Activated T-cell treated with anti-CD3 and anti-CD28 coated beads, Interleukin-2, amount 50 U/mL, for 1 hour (primary cell): ENCODE results near the gene SLC41A3.
"Not testable (repeated sequence)": the region's sequence is repeated elsewhere in the genome, so short reads cannot be mapped to it uniquely, and the experiment has no call there.

Source experiments
- DNase-seq: peaks from one replicate; pipeline ENCODE4 v3.0.0-alpha.2; 2020

SLC41A3 gene

DNA sequence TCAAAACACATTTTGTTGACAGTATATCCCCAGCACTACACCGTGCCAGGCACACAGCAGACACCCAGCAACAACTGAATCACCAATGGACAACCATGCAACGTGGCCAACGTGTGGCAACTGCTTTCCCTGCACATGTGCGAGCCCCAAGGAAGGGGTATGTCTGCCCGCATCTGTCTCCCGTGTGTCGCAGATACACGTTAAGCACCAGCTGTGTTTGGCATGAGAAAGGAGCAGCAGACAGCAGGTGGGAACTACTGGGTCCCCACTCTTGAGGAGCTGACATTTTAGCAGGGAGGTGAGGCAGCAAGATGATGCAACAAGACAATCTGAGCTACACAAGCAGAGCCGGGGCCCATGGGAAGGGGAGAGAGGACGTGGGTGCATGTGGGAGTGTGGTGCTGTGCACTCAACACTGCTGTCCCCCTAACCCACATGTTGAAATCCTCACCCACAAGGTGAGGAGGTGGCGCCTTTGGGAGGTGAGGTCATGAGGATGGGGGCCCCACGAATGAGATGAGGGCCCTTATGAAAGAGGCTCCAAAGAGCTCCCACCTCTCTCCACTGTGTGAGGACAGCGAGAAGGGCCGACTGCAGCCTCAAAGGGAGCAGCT lies 58.7 kb downstream of the SLC41A3 start:
- DNase-seq = no peak

DNA sequence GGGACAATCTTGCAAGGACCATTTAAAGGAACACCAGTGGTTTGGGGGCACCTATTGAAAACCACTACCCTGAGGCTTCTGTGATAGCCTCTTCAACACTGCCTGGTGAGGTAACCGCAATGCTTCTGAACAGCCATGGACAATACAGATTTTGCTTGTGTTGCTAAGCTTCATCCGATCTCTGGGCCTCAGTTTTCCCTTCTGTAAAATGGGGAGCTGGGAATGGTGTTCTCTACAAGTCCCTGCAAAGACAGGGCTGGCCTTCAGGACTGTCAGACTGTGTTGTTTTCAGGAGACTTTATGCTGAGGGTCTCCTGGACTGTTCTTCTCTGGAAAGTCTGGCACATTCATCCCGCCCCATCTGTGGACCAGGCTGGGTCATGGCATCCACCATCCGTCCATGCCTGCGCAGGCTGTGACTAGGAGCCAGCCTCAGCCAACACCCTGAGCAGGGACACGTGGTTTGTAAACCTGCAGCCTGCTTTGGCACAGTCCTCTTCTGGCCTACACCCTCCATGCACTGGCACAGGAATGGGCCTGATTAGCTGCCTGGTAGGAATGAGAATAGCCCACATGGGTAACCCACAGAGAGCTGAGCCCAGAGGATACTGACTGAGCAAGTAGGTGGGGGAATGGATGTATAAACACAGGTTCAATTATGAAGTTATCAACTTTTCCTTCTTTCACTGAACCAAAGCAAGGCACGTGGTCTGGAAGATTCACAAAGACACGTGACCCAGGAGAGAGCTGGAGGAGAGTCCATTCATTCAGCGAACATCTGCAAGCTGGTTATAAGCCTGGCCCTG lies 59.7 kb downstream of the SLC41A3 start:
- no peak for DNase-seq

DNA sequence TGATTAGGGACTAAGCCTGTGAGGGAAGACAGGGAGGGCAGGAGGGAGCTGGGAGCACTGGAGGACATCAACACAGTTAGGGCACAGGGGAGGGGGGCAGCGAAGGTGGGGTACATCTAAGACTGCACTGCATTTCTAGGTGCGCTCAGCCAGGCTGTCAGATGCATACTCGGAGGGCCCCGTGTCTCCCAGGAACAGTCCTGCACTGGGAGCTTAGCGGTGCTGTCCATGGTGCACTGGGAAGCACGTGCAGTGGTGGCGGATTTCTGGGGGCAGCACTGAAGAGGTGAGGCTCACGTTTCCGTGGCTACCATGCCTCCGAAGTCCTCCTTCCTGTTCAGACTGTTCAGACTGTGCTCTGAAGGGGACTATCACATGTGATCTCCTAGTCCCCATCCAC lies 60.5 kb downstream of the SLC41A3 start:
- no peak for DNase-seq

DNA sequence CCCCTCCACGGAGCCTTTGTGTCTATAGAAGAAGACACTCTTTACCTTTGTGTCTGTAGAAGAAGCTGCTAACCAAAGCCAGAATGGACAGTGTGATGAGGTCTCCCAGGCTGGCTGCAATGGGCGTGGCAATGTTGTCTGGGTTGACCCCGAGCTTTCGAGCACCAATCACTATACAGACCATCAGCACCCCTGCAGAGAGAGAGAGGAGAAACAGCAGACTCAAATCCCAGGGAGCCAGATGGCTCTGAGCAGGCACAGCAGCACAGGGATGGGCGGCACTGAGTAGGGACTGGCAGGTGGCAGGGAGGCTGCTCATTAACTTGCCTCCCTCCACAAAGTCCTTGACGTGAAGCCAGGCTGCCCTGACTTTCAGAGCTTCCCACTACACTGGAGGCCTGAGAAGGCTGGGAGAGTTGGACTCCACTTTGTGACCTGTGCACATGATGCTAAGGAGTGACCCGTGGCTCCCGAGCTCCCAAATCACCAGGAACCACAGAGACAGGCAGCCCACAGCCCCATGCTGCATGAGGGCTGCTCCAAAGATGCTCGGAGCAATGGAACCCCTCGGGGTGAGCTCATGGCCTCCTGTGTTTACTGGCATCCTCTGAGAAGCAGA lies 61.1 kb downstream of the SLC41A3 start:
- no peak for DNase-seq

DNA sequence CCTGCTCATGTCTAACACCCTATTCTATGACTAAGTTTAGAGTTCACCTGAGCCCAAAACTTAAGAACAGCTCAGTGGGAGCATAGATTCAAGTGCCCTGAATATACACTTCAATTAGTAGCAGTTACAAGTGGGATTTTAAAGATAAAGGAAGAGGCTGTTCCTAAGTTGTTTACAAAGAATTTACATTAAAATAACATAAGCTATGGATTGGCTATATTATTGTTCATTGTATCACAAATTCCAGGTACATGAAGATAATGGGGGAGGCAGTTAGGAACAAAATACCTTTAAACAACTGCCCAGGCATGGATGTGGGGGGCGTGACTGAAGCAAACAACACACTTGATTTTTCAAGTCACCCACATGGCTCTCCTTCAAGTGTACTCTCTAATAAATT lies 62.2 kb downstream of the SLC41A3 start:
- no peak for DNase-seq

DNA sequence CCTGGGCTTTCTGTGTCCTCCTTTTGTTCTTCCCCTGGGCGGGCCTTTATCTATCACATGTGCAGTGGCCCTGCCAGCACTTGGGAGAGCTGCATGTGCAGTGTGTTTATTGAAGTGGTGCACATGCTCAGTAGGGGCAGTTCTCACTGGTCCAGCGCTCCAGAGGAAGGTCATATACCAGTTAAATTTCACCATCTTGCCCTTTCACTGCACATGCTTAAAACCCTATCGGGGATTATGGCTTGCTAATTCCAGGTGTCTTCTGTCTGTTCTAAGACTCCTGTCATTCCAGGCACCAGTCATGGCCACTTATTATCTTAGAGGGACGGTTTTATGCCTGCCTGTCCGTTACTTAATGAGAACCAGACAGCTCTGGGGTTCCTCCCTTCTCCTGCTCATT lies 62.7 kb downstream of the SLC41A3 start:
- no peak for DNase-seq

DNA sequence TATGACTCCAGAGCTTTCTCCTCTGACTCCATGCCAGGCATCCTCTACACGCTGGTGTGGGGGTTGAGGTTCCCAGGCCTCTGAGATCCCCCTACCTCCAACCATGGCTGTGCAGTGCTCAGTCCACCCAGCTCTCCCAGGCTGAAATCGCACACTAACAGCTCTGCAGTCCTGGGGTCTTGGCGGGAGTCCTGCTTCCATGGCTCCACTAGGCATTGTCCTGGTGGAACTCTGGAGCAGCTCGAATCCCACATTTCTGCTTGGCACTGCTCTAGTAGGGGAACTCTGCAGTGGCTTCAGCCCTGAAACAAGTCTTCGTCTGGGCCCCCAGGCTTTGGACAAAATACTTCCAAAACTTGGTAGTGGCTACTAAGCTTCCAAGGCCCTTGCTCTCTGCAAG lies 64.2 kb downstream of the SLC41A3 start:
- no peak for DNase-seq

DNA sequence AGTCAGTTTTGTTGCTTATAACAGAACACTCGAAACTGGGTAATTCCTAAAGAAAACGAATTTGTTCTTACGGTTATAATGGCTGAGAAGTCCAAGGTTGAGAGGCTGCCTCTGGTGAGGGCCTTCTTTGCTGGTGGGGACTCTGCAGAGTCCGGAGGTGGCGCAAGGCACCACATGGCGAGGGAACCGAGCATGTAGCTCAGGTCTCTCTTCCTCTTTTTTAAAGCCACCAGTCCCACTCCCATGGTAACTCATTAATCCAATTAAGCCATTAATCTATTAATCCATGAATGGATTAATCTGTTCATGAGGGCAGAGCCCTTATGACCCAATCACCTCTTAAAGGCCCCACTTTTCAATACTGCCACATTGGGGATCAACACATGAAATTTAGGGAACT lies 64.9 kb downstream of the SLC41A3 start:
- no peak for DNase-seq

DNA sequence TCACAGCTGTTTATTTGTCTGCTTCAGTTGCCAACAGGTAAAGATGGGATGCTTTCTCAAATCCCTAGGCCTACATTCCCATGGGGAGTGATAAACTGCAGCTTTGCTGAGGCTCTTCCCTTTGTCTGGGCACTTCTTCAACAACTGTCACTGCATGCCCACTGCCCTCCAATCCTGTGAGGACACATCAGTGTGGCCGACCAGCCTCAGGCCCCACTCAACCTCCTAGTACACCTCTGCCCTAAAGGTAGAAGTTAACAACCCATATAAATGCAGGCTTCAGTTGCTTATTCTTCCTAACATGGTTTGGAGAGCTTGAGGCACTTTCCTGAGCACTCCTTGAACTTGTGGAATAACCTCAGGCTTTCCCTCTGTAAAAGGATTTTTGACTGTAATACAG lies 65.4 kb downstream of the SLC41A3 start:
- DNase-seq = no peak

DNA sequence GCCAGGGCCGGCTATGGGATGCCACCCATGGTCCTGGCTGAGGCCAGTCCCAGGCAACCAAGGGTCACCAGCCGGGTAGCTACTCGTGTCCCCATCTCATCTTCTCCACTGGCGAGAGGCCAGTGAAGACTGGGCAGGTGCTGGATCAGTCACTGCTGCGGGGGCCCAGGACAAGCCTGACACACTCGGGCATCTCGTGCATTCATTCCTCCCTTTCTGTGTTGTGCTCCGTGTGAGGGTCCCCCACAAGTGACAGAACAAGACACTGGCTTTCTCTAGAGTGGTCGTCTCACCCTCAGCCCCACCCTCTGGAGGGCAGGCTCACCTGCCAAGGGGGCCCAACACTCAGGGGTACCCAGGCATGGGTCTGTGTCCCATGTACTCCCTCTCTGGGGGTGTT lies 66.6 kb downstream of the SLC41A3 start:
- DNase-seq = no peak

DNA sequence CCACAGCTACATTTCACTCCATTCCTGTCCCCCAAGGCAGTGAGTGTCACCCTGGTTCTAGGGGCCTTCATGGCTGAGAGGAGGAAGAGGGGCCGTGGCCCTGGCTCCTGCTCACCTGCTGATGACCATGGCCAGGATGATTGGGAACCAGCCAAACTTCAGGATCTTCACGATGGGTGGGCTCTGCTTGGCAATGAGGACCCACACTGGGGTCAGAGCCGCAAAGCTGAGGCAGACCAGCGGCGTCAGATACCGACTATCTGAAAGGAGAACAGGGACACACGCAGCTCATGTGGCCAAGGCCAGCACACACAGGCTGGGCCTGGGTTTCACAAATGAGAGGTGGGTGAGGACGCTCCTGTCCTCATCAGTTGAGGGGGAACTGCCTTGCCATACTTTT lies 67.3 kb downstream of the SLC41A3 start:
- DNase-seq = no peak

DNA sequence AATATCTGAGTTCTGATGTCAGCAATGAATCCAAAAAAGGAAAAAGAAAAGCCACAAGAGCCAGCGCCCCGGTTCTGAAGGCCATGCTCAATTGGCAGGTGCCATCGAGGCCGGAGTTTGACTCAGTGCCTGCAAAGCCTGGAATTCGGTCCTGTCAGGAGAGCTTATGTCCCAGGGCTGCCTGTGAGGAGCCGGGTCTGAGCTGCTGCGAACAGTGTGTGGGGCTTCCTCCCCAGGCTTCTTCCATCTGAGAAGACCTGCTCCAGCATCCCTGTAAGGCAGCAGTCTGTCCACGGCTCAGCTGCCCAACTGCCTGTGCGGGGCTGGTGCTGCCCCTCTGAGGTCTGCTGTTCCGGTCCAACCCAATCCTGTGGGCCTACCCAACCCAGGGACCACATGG lies 68.8 kb downstream of the SLC41A3 start:
- no peak for DNase-seq

DNA sequence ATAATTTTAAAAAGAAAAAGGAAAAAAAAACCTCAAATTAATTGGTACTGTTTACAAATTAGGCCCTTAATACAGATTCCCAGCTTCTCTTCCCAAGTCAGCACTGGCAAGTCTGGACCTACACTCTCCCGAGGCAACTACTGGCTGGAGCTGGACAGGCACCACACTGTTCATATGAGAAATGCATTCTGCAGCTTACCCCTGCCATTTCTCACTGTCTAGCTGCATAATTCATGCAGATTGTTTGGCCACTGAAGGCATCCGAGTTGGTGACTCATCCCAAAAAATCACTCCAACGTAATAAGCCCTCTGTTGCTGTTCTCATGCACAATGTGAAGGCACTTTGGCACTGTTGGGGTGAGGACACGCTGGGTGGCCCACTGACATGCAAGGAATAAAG lies 69.7 kb downstream of the SLC41A3 start:
- DNase-seq = no peak

DNA sequence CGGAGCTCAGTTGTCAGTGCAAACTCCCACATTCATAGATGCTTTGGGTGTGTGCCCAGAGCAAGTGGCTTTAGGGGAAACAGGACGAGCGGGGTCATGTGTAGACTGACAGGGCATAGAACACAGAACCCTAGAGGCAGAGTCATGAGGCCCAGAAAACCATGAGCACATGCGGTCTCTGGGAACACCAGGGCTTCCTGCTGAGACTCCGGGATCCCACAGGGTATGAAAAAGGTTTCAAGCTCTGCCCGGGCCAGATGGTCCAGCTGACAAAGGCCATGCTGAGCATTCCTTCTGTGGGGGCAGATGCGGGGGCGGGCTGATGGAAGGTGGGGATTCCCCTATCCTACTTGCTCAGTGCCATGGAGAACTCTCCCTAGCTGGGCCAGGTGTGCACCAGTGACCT lies 70.2 kb downstream of the SLC41A3 start:
- DNase-seq = no peak

DNA sequence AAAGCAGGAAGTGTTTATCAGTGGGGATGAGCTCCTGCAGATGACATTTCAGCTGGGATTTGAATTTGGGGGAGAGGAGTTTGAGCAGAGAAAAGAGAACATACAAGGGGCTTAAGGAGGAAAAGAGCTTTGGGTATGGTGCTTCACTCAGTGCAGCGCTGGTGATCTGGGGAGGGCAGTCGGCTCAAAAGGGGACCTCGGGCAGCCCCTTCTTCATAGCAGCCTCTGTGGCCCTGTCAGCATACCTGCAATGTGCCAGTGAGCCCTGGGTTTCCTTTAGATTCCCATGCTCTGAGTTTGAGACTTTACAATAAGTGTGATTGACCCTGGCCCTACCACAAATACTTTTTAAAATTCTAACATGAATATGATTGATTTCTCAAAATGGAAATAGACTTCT lies 74.7 kb downstream of the SLC41A3 start:
- DNase-seq = no peak

DNA sequence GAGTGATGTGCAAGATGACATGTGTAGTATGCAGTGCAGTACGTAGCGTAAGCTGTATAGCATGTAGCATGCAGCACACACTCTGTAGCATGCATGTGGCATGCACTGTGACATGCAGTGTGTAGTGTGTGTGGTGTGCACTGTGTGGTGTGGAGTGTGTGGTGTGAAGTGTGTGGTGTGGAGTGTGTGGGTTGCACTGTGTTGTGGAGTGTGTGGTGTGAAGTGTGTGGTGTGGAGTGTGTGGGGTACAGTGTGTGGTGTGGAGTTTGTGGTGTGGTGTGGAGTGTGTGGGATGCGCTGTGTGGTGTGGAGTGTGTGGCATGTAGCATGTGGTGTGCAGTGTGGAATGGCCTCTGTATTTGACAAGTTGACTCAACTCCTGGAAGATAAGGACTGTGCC lies 75.7 kb downstream of the SLC41A3 start:
- no peak for DNase-seq

DNA sequence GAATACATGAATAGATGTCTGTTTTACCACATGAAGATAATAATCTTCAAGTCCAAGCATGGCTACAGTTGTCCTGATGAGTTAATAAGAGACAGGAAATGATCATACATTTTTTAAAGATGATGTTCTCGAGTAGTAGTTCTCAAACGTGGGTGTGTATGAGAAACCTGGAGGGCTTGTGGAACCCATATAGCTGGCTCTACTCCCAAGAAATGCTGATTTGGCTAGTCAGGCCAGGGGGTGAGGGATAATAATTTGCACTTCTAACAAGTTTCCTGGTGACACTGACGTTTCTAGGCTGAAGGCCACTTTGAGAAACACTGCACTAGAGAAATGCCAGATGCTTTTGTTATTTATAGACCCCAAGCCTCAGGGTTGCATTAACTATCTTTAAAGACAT lies 78.0 kb downstream of the SLC41A3 start:
- DNase-seq = no peak

DNA sequence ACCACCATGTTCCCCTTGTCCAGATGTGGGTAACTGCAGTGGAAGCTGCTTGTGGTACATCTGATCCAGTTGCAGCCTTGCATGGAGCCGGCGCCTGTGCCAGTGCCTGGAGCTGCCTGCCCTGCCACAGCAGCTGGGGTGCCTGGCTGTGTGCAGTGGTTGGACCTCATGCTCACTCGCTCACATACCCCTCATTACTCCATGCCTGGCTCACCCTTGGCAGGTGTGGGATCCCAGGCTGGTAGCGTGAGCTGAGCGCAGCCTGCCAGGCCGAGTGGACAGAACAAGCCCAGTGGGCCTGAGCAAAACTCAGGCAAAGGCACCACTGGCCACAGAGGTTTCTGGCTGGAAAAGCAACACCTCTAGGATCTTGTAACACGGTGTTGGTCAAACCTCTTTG lies 79.2 kb downstream of the SLC41A3 start:
- no peak for DNase-seq

DNA sequence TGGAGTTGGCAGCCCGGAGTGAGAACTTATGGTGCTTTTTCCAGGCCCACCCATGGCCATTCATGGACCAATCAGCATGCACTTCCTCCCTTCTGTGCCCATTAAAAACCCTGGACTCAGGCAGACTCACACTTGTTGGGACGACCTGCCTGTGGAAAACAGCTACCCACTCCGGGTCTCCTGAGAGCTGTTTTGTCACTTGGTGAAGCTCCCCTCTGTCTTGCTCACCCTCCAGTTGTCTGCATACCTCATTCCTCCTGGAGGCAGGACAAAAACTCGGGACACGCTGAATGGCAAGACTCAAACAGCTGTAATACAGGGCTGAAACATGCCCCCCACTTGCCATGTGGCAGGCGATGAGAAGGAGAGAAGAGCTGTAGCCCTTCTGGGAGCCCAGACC lies 79.7 kb downstream of the SLC41A3 start:
- DNase-seq = no peak

DNA sequence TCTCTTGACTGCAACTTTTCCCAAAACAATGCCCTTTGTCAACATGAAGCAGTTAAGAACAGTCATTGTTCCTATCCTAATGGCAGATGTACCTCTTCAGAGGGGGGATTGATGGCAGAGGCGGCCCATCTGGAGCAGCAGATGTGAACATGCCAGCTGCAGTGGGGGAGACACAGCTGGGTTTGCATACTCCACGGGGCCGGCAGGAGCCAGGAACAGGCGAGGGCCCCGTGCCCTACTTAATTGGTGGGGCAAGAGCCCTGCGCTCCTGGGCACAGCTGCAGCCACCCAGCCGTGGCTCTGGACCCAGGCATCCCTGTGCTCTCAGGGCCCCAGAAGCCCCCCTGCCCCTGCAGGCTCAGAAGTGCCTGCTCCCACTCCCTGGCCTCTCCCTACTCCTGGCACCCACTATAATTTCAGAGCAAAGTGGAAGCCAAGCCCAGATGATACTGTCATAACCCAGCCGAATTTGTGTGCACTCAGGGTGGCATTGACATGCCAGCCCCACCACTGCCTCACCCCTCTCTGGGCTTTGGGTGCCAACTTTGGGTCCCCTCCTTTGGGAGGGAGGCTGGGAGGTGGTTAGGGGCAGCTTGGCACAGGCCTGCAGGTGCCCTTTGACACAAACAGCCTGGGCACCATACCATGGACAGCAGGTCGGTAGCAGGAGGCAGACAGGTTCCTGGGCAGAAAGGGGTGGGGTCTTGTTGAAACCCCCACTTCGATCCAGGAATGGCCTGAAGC lies 80.3 kb downstream of the SLC41A3 start:
- DNase-seq = no peak

DNA sequence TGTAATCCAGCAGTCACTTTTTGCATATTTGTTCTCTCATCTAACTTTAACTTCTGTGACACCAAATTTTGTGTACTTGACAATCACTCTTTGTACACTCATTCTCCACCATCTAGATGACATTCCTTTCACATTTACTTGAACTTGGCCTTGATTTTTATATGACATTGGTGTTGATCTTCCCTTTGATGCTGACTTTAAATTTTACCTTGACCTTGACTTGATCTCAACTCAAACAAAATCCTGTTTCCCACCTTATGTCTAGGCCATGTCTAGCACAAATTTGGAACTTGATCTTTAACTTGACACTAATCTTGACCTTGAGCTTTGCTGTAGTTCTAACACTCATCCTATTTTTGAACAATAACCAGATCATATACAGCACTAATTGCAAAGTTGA lies 81.7 kb downstream of the SLC41A3 start:
- no peak for DNase-seq

DNA sequence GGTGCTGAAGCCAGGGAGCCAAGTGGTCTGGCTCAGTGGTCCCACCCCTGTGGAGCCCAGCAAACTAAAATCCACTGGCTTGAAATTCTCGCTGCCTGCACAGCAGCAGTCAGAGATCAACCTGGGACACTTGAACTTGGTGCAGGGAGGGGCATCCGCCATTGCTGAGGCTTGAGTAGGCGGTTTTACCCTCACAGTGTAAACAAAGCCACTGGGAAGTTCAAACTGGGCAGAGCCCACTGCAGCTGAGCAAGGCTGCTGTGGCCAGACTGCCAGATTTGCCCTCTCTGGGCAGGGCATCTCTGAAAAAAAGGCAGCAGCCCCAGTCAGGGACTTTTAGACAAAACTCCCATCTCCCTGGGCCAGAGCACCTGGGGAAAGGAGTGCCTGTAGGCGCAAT lies 87.2 kb downstream of the SLC41A3 start:
- DNase-seq = not testable (repeated sequence)

DNA sequence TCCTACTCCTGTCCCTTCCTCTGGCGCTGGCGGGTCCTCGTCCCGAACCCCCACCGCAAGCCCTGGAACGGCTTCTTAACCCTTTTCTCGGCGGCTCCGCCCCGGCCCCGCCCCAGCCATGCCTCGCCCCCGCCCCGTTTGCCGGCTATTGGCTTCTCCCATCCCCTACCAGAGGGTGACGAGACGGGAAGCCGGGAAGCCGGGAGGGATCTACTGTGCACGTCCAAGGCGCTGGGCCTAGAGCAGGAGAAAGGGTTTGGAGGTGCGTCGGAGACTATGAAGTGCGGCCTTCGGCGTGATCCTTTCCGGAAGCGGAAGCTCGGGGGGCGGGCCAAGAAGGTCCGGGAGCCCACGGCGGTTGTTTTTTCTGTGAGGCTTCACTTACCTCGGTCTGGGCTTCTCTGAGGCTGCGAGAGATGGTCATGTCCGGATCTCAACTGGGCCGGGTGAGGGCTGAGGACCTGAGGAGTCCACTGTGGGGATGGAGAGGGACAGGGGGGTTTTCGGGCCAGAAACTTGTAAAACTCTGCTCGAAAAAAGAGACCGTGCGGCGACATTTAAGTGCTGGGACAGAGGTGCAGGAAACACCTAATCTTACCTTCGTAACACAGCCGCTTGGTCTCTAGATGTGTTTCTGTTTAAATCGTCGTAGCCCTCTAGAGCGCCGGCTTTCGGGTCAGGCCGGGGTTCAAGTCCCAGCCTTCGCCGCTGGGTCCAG lies 93.5 kb downstream of the SLC41A3 start:
- peak; percentile 69 for DNase-seq
